GM12872 (cell line): ENCODE data around the gene ELMOD1.

Experiments
- CTCF ChIP-seq: IDR thresholded peaks from 3 replicates; pipeline ENCODE4 v1.5.1; 2011; ENCODE audit warnings: low read depth, mild to moderate bottlenecking, low read length, moderate library complexity; ENCODE audit not compliant: insufficient read depth

The ELMOD1 gene

GRCh38 chr11:107590460-107591377 is at the start of gene ELMOD1:
Gene ELMOD1, plus strand, starts transcription at chr11:107591147. Its CDS starts 27,043 bp downstream, at chr11:107618190.
- TF ChIP-seq CTCF = no peak

- no peak for TF ChIP-seq CTCF
These were observed 45.8 kb upstream of the ELMOD1 start for GRCh38 chr11:107545101-107545514.

- no peak for TF ChIP-seq CTCF
These were observed 43.0 kb upstream of the ELMOD1 start for GRCh38 chr11:107547961-107548360.

- peak; percentile 66 for TF ChIP-seq CTCF
These were observed 41.5 kb upstream of the ELMOD1 start for GRCh38 chr11:107549253-107549953.

- TF ChIP-seq CTCF = no peak
These were observed 41.0 kb upstream of the ELMOD1 start for GRCh38 chr11:107549954-107550285.

GRCh38 chr11:107550304-107550703 is 40.6 kb upstream of the ELMOD1 start:
- TF ChIP-seq CTCF = no peak

- TF ChIP-seq CTCF = no peak
These were observed 29.3 kb upstream of the ELMOD1 start for GRCh38 chr11:107561688-107562087.
